ENCODE measurements around the gene JADE1. TPM values are rescaled to one million over a fixed set of nuclear protein-coding genes. Genes with fewer than 3 reads are reported as not detected.

Gene JADE1
- total RNA-seq, 2 donors from 2014 or later = 8.3 to 9.6 TPM

DNA sequence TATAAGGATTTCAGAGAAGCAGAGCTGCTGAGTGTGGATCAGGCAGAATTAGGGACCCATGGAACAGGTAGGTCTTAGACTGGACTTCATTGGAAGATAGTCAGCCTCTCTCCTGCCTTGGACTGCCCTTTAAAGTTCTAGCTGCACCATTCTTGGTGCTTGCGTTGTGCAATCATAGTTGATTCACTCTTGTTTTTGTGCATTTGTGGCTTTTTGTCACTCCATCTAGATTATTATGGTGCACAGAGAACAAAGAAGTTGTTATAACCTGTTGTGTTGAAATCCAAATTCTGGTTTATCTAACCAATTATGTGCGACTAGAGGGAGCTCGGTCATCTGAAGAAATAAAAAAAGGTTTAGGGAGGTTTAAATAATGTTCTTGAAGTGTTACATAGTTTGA is 59.3 kb downstream of the JADE1 start:
- no peak overlapping the region for H3K27ac ChIP-seq
- no peaks in the 10 kb centered on the region for H3K9me3 ChIP-seq
- no peak overlapping the region for H3K9ac ChIP-seq (ENCODE audit: low read depth in 2 of 2, low read length in 2 of 2)
- DNase-seq = no peak
- H3K4me1 ChIP-seq = no peaks in the 10 kb centered on the region
- TF ChIP-seq, protein P1, sequence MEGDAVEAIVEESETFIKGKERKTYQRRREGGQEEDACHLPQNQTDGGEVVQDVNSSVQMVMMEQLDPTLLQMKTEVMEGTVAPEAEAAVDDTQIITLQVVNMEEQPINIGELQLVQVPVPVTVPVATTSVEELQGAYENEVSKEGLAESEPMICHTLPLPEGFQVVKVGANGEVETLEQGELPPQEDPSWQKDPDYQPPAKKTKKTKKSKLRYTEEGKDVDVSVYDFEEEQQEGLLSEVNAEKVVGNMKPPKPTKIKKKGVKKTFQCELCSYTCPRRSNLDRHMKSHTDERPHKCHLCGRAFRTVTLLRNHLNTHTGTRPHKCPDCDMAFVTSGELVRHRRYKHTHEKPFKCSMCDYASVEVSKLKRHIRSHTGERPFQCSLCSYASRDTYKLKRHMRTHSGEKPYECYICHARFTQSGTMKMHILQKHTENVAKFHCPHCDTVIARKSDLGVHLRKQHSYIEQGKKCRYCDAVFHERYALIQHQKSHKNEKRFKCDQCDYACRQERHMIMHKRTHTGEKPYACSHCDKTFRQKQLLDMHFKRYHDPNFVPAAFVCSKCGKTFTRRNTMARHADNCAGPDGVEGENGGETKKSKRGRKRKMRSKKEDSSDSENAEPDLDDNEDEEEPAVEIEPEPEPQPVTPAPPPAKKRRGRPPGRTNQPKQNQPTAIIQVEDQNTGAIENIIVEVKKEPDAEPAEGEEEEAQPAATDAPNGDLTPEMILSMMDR (IDR thresholded peaks at IDR 0.05) = no peak
- intact Hi-C loops (cut with DNase I) = no loop called here
- H3K4me3 ChIP-seq = no peak overlapping the region
- no peaks in the 10 kb centered on the region for H3K36me3 ChIP-seq
- no peaks in the 10 kb centered on the region for H3K27me3 ChIP-seq

DNA sequence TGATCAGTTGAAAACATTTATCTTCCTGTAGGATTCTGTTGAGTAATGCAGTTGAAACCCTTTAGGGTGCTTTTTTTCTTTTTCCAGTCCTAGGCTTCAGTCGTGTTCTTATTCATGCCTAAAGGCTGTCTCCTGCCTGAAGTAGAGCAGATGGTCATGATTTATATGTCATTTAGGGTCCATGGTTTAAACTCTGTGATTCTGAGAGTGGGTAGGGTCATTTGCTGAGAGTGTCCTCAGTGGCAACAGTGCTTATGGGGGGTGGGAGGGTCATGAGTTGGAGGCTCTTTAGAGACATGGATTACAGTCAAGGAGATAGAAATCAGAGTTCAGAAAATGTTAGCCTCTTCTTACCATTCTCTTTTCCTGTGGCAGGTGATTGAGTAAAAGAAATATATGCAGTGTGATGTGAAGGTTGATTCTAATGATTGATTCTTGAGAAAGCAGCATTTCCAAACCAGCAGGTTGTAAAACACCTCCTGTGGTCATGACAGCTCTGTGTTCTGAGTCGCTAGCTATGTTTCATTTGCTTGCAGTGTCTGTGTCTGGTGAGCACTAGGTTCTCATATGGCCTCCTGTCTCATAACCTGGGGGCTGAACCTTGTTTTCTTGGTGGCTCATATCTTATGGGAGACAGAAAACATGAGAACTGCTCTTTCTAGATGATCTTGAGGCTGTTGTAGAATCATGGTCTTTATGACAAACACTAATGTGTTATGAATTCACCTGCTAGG is 60.4 kb downstream of the JADE1 start:
- H3K4me3 ChIP-seq = no peak overlapping the region
- no peaks in the 10 kb centered on the region for H3K4me1 ChIP-seq
- H3K27ac ChIP-seq = no peak overlapping the region
- H3K9ac ChIP-seq (ENCODE audit: low read depth in 2 of 2, low read length in 2 of 2) = no peak overlapping the region
- TF ChIP-seq, protein P1 (IDR thresholded peaks at IDR 0.05) = no peak
- intact Hi-C loops (cut with DNase I) = no loop called here
- no peaks in the 10 kb centered on the region for H3K36me3 ChIP-seq
- DNase-seq = no peak
- H3K9me3 ChIP-seq = no peaks in the 10 kb centered on the region
- H3K27me3 ChIP-seq = no peaks in the 10 kb centered on the region

DNA sequence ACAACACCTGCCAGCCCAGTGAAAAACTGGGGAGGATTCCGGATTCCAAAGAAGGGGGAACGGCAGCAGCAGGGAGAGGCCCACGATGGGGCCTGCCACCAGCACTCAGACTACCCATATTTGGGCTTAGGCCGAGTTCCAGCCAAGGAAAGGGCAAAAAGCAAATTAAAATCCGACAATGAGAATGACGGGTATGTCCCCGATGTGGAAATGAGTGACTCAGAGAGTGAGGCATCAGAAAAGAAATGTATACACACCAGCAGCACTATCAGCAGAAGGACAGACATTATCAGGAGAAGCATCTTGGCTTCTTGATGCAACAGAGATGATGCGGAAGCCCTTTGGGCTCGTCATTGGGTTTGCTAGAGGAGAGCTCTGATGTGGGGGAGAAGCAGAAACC is 62.4 kb downstream of the JADE1 start:
- H3K9me3 ChIP-seq = no peaks in the 10 kb centered on the region
- intact Hi-C loops (cut with DNase I) = no loop called here
- H3K27me3 ChIP-seq = no peaks in the 10 kb centered on the region
- TF ChIP-seq, protein P1 (IDR thresholded peaks at IDR 0.05) = no peak
- H3K4me1 ChIP-seq = no peaks in the 10 kb centered on the region
- H3K36me3 ChIP-seq = no peaks in the 10 kb centered on the region
- H3K27ac ChIP-seq = no peak overlapping the region
- DNase-seq = no peak
- H3K4me3 ChIP-seq = no peak overlapping the region
- no peak overlapping the region for H3K9ac ChIP-seq (ENCODE audit: low read depth in 2 of 2, low read length in 2 of 2)

DNA sequence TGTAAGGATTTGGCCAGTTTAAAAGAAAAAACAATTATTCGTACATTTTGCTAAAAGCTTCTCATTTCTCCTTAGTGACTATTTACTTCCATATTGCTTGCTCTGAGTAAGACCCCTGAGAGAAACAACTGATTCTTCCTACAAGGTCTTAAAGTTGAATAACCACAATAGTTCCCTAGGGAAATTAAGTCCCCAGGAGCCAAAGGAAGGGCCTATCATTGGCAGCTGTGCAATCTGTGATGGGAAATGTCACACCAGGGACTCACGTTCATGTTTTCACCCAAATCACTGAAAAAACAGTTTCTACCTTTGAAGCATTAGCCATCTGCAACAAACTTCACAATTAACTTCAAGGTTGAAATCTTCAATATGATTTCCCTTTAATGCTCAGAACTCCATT is 66.7 kb downstream of the JADE1 start:
- intact Hi-C loops (cut with DNase I) = no loop called here
- TF ChIP-seq, protein P1 (IDR thresholded peaks at IDR 0.05) = no peak
- H3K27me3 ChIP-seq = no peaks in the 10 kb centered on the region

DNA sequence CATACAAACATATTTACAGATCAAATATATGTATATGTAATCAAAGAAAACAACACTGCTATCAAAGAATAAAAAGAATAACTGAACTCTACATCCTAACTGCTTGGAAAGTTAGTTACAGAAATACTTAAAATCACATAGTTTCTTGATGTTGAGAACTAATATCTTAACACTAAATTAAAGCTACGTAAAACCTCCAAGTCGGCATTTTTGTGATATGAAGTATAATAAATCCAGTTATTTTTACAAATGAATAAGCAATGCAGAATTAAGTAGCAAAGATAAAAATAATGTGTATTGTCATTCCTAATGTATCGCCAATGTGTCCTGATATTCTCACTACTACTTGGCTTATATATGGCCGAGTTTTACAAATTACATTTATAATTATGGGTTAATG is 68.4 kb downstream of the JADE1 start:
- TF ChIP-seq, protein P1 (IDR thresholded peaks at IDR 0.05) = no peak
- H3K9me3 ChIP-seq = no peaks in the 10 kb centered on the region
- H3K27me3 ChIP-seq = no peaks in the 10 kb centered on the region
- intact Hi-C loops (cut with DNase I) = no loop called here
- H3K9ac ChIP-seq (ENCODE audit: low read depth in 2 of 2, low read length in 2 of 2) = no peak overlapping the region
- H3K4me1 ChIP-seq = no peaks in the 10 kb centered on the region
- no peak overlapping the region for H3K4me3 ChIP-seq
- no peak overlapping the region for H3K27ac ChIP-seq
- DNase-seq = no peak
- H3K36me3 ChIP-seq = no peaks in the 10 kb centered on the region

More for the DNA sequence above, 66.7 kb downstream of the JADE1 start:
- H3K9me3 ChIP-seq = no peaks in the 10 kb centered on the region
- H3K27ac ChIP-seq = no peak overlapping the region
- no peak overlapping the region for H3K9ac ChIP-seq (ENCODE audit: low read depth in 2 of 2, low read length in 2 of 2)
- no peak overlapping the region for H3K4me3 ChIP-seq
- H3K36me3 ChIP-seq = no peaks in the 10 kb centered on the region
- no peak for DNase-seq
- no peaks in the 10 kb centered on the region for H3K4me1 ChIP-seq

Data from colonic mucosa (tissue), 4 donors.